Dermis blood vessel endothelial cell (primary cell): ENCODE results near the gene KIRREL3. TPM values are rescaled to one million over a fixed set of nuclear protein-coding genes. Genes with fewer than 3 reads are reported as not detected.

ENCODE experiments used
- DNase-seq: peaks from one replicate; pipeline ENCODE4 v3.0.0; 2010
- total RNA-seq: library from RNA; depleted of rRNA; stranded (reverse); fragments of >200 nt; gene quantifications from 2 replicates; pipeline ENCODE4 v1.2.3, GENCODE V29; 2014

Gene KIRREL3
- total RNA-seq, 1 donor from 2014 or later: not detected

DNA sequence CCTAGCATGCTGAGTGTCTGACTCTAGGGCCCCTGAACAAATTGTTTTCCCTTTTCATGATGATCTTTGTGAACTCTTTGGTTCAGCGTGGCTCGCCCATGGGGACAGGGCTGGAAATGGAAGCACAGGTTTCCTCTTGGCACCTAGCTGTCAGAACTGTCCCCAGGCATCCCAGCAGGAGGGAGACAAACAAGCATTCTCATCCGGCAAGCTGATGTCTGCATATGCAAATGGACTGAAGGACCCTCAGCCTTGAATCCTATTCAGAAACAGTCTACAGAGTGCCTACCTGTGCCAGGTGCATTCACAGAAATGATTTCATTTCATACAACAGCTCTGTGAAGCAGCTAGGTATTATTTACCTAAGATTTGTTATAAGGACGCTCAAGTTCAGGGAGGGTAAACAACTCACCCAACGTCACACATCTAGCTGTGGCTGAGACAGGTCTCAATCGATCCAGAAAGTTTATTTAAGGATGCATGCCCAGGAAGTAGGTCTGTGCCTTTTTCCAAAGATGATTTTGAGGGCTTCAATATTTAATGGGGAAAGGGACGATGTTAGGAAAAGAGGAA is 176.4 kb downstream of the KIRREL3 start:
- DNase-seq: no peak

DNA sequence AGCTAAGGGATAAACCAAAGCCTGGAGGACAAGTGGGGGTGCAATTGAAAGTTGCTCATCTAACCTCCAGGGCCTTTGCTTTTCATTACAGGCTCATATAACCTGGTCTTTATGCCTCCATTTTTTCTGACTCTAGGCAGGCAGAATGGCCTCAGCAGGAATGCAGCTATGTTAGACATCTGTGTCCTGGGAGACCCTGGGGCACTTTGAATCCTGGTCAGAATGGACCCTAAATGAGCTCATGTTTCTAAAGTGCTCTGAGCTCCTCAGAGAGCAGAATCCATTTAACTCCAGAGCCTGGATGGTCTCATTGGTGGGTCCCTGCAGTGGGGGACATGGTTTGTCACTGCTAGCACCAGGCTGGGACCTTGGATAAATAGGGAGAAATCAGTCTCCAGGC is 177.3 kb downstream of the KIRREL3 start:
- DNase-seq: no peak

DNA sequence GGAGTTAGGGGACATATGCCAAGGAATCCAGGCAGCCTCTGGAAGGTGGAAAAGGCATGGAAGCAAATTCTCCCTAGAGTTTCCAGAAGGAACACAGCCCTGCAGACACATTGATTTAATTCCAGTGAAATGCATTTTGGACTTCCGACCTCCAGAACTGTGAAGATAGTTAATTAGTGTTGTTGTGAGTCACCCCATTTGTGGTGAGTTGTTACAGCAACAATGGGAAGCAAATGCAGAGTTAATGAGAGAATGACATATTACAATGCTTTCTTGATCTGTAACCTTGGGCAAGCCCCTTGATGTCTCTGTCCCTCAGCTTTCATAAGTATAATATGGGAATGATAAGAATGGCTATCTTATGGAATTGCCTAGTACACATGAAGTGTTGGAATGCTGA is 178.7 kb downstream of the KIRREL3 start:
- no peak for DNase-seq

DNA sequence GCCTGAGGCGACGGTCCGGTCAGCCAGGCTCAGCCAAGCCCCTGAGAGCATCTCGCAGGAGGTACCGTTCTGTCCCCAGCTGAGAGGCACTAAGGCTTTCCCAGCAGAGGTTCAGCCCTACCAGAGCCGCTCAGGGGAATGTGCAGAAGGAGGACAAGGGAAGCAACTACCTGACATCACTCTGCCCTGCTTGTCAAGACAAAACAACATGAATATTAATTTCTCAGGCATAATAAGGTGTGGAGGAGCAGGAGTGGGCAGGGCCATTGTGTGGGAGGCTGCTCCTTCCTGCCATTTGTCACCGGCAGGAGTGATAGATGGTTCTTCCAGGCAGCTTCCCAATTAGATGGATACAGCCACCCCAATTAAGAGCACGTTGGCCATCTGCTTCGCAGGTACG is 181.4 kb downstream of the KIRREL3 start:
- DNase-seq: no peak

DNA sequence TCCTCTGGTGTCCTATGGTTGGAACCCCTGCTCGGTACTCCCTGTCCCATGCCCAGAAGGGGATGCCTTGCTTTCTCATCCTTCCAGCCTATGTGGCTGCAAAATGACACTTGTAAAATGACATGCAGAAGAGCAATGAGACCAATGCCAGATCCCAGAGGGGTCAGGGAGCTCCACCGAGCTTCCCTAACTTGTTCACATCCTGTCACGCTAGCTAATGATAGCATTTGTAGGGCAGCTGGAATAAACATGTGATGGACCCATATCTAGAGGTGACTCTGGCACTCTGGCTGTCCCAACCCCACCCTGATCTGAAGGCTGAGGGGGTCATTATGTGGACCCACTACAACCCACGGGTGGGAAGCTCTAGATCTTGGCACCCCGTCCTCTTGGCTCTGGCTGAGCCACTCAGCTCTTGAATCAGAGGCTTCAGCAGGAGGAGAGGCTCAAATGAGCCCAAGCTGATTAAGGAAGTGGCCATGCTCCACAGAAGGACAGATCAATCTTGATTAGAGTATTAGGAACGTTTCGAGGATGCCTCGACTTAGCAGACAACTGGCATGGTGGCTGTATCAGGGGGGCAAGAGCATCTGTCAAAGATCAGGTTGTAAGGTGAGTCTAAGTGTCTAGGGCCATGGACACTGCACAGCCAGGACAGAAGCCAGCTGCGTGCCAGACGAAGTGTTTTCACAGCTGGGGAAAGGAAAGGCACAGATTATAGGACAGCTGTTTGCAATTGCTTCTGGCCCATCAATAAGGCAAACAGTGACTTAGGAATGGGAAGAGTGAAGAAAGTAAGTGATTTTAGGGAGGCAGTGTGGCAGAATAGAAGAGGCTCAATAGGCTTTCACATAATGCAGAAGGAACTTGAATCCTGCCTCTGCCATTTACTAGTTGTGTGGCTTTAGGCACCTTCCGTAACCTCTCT is 182.8 kb downstream of the KIRREL3 start:
- no peak for DNase-seq

DNA sequence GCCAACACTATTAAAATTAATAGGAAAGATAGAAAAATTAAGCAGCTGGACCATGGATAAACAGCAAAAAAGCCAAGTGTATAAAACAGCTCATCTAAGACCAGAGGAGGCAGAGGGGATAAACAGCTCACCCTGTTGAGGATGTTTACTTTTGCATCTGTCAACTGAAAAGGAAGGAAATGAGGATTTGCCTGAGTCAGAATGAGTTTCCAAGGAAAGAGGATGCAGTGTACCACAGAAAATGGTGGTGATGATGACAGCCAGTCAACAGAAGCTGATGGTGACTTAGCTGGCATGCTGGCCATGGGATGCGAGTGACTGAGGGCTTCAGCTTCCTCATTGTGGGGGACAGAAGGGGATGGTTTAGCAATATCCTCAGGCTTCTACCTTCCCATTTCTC is 183.5 kb downstream of the KIRREL3 start:
- no peak for DNase-seq

DNA sequence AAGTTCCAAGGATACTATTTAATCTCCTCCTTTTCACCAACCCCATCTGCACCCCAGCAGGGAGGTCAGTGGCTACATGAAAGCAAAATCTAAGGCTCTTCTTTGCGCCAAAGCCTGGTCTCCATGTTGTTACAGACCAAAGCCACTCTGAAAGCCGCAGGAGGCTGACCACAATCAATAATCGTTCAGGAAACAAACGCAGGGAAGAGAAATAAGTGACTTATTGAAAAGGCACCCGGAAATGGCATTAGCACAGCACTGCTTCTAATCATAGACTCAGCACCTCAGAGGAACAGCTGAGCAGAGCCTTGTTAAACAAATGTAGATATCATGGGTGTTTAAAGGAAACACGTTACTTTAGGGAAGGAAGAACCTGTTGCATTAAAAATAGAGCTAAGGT is 183.9 kb downstream of the KIRREL3 start:
- DNase-seq: no peak

DNA sequence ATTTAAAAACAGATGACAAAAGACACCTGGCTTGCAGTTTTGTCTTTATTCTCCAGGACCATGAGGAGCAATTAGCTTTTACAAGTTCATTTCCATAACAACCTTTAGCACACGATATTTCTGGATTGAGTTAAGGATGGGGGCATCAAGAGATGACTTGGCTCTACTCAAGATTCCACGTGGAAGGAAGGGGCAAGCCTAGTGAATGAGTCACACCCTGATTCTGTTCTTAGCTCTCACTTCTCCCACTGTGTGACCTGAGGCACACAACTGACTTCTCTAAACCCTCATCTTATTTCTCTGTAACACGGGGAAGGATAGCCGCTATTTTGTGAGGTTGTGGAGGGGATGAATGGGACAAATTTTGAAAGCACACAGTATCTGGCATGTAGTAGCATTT is 185.5 kb downstream of the KIRREL3 start:
- no peak for DNase-seq

DNA sequence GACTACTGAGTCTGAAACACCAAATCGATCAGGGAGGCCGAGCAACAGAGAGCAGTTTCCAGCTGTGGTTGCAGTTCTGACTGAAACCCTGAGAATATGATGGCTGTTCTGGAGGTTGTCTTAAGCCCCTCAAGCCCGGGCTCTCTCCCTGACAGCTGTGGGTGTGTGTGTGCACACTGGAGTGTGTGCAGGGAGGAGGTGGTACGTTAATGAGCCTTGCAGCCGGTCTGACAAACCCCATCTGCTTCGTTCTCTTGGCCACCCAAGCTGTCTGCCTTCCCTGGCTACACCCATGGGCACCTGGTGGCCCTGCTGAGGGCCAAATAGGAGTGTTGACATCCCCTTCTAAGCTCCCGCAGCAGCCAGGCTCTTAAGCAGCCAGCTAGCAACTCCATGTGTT is 189.8 kb downstream of the KIRREL3 start:
- no peak for DNase-seq

DNA sequence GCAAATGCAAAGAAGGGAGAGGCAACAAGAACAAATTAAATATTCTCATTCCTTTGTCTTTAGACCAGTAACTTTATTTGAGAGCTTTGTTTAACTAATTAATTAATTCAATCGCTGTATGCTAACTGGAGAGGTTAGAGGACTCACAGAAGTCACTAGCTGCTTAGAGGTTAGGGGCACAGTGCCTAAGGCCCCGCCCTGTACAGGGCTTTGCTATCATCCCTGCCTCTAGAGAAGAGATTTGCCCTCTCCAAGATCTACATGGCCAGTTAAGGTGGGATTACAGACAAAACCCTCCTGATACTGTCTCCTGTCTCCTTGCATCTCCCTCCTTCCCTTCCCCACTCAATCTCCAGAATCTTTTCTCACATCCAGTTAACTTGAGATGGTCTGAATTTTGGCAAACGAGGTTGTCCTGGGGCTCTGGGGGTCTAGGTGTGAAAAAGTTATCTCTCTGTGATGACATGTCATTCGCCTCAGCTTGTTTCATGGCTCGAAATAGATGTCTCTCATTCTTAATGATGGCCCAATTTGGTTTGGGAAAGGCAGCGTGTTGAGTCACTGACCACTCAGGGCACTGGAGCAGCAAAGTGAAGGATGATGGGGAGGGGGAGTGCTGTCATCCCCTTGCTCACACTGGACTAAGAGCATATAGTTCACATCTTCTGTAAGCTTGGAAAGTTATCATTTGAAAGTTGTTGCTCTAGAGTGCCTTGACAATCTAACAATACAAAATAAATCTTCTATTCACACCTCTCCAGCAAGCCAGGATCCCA is 190.9 kb downstream of the KIRREL3 start:
- no peak for DNase-seq

DNA sequence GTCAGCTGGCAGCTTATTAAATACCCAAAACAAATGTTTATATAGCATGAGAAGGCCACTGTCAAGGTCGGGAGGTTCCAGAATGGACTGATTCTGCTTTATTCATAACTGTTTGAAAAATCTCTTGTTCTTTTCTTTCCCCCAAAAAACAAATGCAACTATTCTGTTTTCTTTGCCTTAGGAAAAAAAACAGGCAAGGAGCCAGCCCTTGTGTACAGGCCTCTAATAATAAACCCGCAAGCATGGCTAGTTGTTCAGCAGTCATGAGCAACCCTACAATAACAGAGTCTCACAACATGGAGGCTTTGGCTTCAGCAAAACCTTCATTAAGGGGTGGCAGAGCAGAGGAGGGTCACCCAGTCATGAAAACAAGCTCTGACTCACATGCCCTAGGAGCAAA is 191.7 kb downstream of the KIRREL3 start:
- DNase-seq: no peak

DNA sequence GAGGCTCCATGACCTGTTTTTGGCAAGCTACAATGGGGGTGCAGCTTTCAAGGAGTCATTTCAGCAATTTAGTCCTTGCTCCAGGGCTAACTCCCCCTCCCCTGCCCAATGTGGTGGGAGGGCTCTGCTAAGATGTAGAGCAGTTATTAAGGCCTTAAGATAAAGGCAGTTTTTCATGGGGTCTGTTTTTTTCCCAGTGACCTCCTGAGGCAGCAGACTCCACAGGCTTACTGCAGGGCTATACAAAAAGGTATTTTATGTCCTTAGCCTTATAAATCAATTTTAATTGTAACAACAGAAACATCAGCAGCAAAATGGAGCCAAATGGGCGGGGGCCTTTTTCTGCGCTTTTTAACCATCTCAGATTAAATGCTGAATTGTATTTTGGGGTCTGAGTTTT is 192.3 kb downstream of the KIRREL3 start:
- DNase-seq: no peak

DNA sequence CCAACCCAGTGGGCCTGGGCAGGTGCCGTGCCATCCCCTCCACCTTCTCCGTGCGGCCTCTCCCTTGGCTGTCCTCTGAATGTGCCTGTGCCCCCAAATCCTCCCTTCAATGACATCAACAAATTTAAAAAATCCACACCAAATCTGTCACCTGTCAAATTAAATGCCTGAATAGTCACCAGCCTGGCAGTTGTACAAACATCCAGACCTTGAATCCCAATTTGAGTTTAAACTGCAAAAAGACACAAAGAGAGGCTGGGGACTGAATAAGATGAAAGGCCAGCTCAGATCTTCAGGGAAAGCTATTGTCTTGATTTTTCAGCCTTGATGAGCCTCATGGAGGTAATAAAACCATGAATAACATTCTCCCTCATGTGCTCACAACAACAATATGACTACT is 194.7 kb downstream of the KIRREL3 start:
- no peak for DNase-seq

DNA sequence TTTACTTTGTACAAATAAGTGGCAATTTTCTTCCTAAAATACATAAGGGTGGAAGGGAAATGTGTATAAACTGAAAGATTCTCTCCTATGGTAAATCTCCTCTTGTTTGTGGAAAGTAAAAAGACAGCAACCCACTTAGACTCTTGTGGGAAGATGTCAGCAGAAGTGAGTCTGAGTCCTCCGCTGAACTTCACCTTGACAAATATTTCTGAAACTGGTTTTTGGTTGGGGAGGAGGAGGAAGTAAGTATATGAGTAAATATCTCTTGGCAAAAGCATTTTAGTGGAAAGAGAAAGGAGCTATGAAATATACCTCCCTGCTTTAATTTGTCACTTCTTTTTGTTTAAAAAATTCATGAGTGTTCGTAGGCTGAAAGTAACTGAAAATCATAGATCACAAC is 196.2 kb downstream of the KIRREL3 start:
- no peak for DNase-seq

DNA sequence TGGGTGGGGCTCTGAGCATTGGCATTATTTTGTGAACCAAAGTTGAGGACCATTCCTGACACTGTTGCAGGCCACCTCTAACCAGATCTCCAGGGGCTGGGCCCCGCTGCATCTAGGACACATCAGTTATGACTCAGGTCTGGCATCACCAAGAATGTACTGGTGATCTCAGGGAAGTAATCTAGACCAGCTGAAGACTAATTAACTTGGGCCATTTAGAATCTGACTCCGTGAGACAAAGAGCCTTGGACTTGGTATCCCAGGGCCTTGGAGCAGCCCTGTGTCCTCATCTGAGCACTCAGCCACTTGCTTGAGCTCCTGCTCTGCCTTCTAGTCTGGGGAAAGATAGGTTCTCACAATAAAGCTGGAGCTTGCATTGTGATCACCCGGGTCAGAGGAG is 200.6 kb downstream of the KIRREL3 start:
- no peak for DNase-seq

DNA sequence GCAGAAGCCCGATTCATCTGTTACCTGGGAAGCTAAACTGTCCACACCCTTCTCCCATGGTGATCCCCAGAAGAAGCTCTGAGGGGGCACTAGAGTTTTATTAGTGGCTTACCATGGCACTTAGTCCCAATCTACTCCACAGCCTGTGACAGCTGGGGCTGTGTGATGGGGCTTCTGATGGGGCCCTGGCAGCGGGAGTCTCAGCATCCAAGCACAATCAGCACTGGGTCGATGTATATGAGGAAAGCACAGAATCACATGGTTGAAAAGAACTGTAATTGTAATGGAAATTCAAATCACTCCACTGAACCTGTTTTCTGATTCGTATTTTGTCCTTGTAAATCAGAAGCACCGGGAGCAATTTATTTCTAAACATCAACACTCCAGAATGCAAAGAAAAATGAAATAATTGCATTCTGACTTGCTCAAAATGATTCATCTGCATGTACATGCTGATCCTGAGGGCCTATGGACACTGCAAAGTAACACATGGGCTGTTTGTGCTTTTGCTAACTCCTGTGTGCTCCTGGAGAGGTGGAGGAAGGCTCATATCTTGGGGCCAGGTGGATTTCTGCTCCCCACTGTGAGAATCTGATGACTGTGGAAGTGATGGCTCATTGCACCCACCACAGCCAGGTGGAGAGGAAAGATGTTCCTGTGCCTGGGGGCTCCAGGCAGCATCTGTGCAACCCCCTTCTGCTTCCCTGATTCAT is 203.0 kb downstream of the KIRREL3 start:
- DNase-seq: no peak

DNA sequence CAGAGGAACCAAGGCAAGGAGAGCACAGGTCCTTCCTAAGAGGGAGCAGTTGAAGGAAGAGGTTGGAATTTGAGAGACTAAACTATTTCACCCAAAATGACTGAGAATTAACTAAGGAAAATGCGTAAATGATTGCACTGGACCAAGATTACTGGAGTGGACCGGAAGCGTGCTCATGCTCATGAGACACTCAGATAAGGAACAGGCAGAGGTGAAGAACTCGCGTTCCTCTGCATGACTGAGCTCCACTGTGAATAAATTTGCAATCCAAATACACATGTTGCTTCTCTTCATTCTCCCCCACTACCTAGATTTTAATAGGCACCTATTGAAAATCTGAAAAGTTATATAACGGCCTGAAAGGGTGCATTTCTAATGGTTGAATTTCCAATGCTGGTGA is 207.0 kb downstream of the KIRREL3 start:
- DNase-seq: no peak

DNA sequence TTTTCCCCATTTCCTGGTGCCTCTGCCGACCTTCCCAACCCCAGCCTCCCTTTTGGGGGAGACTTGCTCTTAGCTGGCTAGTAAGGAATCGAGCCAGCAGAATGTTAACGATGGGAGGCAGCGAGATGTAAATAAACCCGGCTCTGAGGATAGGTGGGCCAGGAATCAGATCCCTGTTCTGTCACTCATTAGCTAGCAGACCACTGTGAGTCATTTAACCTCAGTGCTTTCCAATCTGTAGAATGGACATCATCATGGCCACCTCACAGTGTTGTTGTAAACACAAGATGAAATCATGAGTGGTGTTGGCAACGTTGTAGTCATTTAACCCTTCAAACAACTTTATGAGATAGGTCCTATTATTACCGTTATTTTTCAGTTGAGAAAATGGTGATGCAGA is 208.6 kb downstream of the KIRREL3 start:
- no peak for DNase-seq

DNA sequence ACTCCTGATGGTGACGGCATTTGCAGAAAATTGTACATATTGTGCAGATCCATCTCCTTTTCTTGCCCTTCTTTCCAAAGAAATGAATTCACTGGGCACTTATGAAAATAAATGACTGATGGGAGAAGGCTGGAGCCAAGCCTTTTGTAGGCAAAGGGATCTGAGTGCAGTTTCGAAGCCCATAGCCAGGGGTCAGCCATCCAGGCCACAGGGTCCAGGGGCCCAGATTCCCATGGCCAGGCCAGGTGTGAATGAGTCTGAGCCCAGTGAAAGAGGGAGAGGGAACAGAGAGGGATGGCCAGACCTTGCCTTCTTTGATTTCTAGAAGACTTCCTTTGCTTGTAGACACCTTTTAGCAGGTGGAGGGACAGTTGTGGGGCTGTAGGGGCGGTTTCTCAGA is 209.1 kb downstream of the KIRREL3 start:
- DNase-seq: no peak

DNA sequence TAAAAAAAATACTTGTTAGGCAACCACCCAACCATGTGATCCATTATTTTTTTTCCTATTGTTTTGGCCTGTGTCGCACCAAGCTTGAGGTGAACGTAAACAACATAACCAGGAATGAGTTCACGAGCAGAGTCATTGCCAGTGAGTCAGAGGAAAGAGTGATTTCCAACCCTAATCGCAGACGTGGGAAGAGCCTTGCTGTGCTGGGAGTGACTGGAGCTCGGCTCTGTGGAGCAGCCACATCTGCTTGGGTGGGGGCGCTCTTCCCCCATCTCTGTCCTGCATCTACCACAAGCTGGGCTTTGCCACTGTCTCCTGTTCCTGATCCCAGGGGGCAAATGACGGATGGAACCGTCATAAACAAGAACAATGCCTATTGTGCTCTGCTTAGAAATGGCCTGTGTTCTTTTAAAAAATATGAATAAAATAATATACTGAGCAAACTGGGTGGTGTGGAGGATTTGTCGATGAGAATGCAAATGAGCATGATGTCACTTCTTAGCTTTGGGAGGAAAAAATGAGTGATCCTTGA is 210.0 kb downstream of the KIRREL3 start:
- peak; percentile 3 for DNase-seq

DNA sequence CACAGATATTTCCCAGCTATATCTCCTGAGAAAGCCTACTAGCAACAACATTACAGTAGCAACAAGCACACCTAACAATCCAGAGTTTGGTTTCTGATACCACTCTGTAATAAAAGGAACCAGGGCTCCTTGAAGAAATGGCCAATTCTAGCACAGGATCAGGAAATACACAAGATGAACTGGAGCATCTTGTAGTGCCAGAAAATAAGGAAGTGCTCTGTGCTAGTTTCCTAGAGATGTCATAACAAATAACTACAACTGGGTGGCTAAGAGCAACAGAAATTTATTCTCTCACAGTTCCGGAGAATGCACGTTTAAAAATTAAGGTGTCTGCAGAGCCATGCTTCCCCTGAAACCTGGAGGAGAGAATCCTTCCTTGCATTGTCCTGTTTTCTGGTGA is 217.8 kb downstream of the KIRREL3 start:
- no peak for DNase-seq

DNA sequence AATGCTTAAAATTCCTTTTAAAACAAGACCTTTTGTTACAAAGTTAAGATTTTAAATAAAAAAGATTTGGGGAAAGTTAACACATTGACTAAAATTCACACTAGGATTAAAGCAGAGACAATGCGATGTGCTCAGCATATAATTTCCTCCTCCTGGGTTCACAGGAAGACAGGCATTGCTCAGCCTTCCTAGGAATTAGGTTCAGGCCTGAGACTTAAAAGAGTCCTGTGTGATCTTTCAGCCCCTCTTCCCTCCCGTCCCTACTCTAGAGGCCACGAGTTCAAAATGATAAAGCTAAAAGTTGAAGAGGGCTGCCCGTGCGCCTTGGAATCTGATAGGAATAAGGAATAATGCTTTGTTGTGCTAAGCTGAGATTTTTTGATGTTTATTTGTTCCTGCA is 218.6 kb downstream of the KIRREL3 start:
- DNase-seq: no peak

DNA sequence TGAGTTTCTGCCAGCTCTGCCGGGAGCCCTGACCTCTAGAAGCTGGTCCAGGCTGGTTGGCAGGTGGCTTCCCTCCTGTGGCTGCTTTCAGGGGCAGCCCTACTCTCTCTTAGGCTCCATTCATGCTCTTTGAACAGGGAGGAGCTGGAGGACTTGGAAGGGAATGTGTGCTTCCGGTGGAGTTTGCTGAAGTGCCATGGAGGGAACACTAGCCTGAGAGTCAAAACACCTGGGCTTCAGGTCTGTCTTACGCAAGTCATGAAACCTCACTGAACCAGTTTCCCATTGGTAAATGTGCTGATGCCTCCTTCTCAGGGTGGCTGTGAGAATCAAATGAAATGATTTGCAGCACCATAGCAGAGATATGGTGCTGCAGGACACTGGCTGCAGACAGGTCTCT is 224.5 kb downstream of the KIRREL3 start:
- DNase-seq: no peak
